Measurements from ENCODE around the gene PPP1R2C.

The PPP1R2C gene

DNA sequence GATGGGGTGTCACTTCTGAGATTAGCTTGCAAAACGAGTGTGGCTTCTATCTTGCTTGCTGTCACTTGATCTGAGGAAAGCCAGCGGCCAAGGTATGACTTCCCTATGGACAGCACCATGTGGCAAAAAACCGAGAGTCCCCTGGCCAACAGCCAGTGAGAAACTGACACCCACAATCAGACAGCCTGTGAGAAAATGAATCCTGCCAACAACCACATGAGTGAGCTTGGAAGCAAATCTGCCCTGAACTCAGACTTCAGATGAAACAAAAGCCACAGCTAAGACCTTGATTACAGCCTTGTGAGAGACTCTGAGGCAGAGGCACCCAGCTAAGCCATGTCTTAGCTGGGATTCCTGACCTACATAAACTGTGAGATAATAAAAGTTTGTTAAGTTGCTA, 45.5 kb downstream of the PPP1R2C start:
- peaks cover 3% of the 10 kb centered on the region for H3K27me3 Mint-ChIP-seq
- H3K27ac Mint-ChIP-seq, result no peak overlapping the region
- H3K36me3 Mint-ChIP-seq (ENCODE audit: low read depth), result no peaks in the 10 kb centered on the region
- DNase-seq, result no peak
- no peaks in the 10 kb centered on the region for H3K4me1 Mint-ChIP-seq (ENCODE audit: low read depth)
- H3K9me3 Mint-ChIP-seq, result no peaks in the 10 kb centered on the region
- H3K4me3 Mint-ChIP-seq, result no peak overlapping the region

Measured in activated T-cell treated with anti-CD3 and anti-CD28 coated beads, Interleukin-2, amount 50 U/mL, for 24 hours (primary cell).